Anterior cingulate cortex (tissue), 58 donors: ENCODE measurements around the gene TSEN54.

Source experiments
- DNase-seq, 58 donors: peaks; one replicate each; lab custom pipeline; 2025; lab: John Stamatoyannopoulos, UW

TSEN54 gene

GRCh38 chr17:75557852-75558665 lies 41.7 kb downstream of the TSEN54 start:
- DNase-seq: peak in 4 of 58 donors; percentile 37 to 54 (median 50)

GRCh38 chr17:75558666-75559530 lies 42.6 kb downstream of the TSEN54 start:
- no peak for DNase-seq

- DNase-seq: no peak
These were observed 43.7 kb downstream of the TSEN54 start for GRCh38 chr17:75559958-75560533.

- DNase-seq: no peak
These were observed 45.7 kb downstream of the TSEN54 start for GRCh38 chr17:75561927-75562603.

GRCh38 chr17:75563063-75563758 lies 46.9 kb downstream of the TSEN54 start:
- DNase-seq: no peak

- no peak for DNase-seq
These were observed 47.9 kb downstream of the TSEN54 start for GRCh38 chr17:75564195-75564594.

- DNase-seq: no peak
These were observed 48.7 kb downstream of the TSEN54 start for GRCh38 chr17:75565066-75565465.

- no peak for DNase-seq
These were observed 49.3 kb downstream of the TSEN54 start for GRCh38 chr17:75565618-75566017.

GRCh38 chr17:75566416-75566815 lies 50.1 kb downstream of the TSEN54 start:
- no peak for DNase-seq

GRCh38 chr17:75566834-75567233 lies 50.5 kb downstream of the TSEN54 start:
- DNase-seq: no peak

- DNase-seq: no peak
These were observed 52.3 kb downstream of the TSEN54 start for GRCh38 chr17:75568412-75569255.

GRCh38 chr17:75570034-75570676 lies 53.8 kb downstream of the TSEN54 start:
- no peak for DNase-seq

- no peak for DNase-seq
These were observed 54.4 kb downstream of the TSEN54 start for GRCh38 chr17:75570772-75571171.

GRCh38 chr17:75571197-75571884 lies 55.0 kb downstream of the TSEN54 start:
- DNase-seq: peak in 20 of 58 donors; percentile 1 to 60 (median 21)

GRCh38 chr17:75571885-75572215 lies 55.5 kb downstream of the TSEN54 start:
- no peak for DNase-seq

- no peak for DNase-seq
These were observed 56.6 kb downstream of the TSEN54 start for GRCh38 chr17:75572713-75573539.

- DNase-seq: no peak
These were observed 57.2 kb downstream of the TSEN54 start for GRCh38 chr17:75573540-75573957.
